Endothelial cell of umbilical vein (primary cell): ENCODE data around the gene CCDC81. TPM values are rescaled to one million over a fixed set of nuclear protein-coding genes. Genes with fewer than 3 reads are reported as not detected.

Experiments
- BruUV-seq: library from RNA; stranded (reverse); fragments of 400-500 nt; replicated peaks from 2 replicates; lab custom pipeline; 2021; lab: Mats Ljungman, UMichigan
- CTCF ChIA-PET: fragments of 300-600, 350-600 bp; sonication (Branson Sonifier 250); formaldehyde crosslinking; loops from one replicate; lab custom pipeline; 2021; ENCODE audit warnings: antibody characterized with exemption, inconsistent platforms; lab: Charles Lee
- POLR2A ChIA-PET: fragments of 300-600, 350-600 bp; sonication (Branson Sonifier 250); formaldehyde crosslinking; loops from one replicate; lab custom pipeline; 2021; ENCODE audit warnings: antibody characterized with exemption, inconsistent platforms; lab: Charles Lee
- DNase-seq: peaks from one replicate; pipeline ENCODE4 v3.0.0-alpha.2; 2011; ENCODE audit warnings: low read depth, low spot score
- FAIRE-seq: peaks from 2 replicates; lab custom pipeline; 2011; peaks lifted over from hg19 to GRCh38; lab: Jason Lieb, UNC
- H2AFZ ChIP-seq: 2 replicates; pipeline ENCODE4 v1.6.0; 2012; ENCODE audit warnings: low read depth, low read length, control low read depth, inconsistent platforms
- H3K27ac ChIP-seq: 2 replicates; pipeline ENCODE4 v1.5.1; 2011; ENCODE audit warnings: low read depth, mild to moderate bottlenecking, control low read depth, low read length, moderate library complexity; ENCODE audit not compliant: insufficient read depth
- H3K27me3 ChIP-seq, 2 experiments: 2 replicates each; pipeline versions ENCODE4 v1.6.0 to v1.6.1; 2011; ENCODE audit warnings: low read length in 2 of 2, mixed read lengths in 1 of 2; ENCODE audit not compliant: control insufficient read depth in 2 of 2, insufficient read depth in 2 of 2
- H3K36me3 ChIP-seq, 2 experiments: 2 replicates in 1 of 2; 3 replicates in 1 of 2; pipeline ENCODE4 v1.5.1; 2011; ENCODE audit warnings: low read length in 2 of 2, mild to moderate bottlenecking in 1 of 2, moderate library complexity in 1 of 2; ENCODE audit not compliant: control insufficient read depth in 2 of 2, insufficient read depth in 2 of 2; ENCODE audit errors: extremely low read depth in 1 of 2
- H3K4me1 ChIP-seq: 3 replicates; pipeline ENCODE4 v1.5.1; 2011; ENCODE audit warnings: mild to moderate bottlenecking, low read length; ENCODE audit not compliant: control insufficient read depth, insufficient read depth; ENCODE audit errors: extremely low read depth
- H3K4me2 ChIP-seq: 2 replicates; pipeline ENCODE4 v1.6.1; 2011; ENCODE audit warnings: low read length, control low read depth, mixed read lengths; ENCODE audit not compliant: insufficient read depth
- H3K4me3 ChIP-seq, 3 experiments: fragments of 200-600 bp in 1 of 3; sonication (generic), shearing (Covaris generic) in 1 of 3; replicated peaks in 1 of 3; 2 replicates each; pipeline ENCODE4 v1.5.1; 2011 to 2016; ENCODE audit warnings: control low read depth in 3 of 3, low read length in 3 of 3, mild to moderate bottlenecking in 2 of 3, inconsistent platforms in 1 of 3, low read depth in 1 of 3, moderate library complexity in 1 of 3; ENCODE audit not compliant: insufficient read depth in 1 of 3
- H3K79me2 ChIP-seq: 2 replicates; pipeline ENCODE4 v1.6.0; 2012; ENCODE audit warnings: low read length, inconsistent platforms; ENCODE audit not compliant: control insufficient read depth, insufficient read depth
- H3K9ac ChIP-seq: replicated peaks from 2 replicates; pipeline ENCODE3; 2011; ENCODE audit warnings: low read length, control low read depth; ENCODE audit not compliant: insufficient read depth; ENCODE audit errors: extremely low read depth
- H3K9me1 ChIP-seq: replicated peaks from 3 replicates; pipeline ENCODE4 v1.6.0; 2011; ENCODE audit warnings: mild to moderate bottlenecking, low read length; ENCODE audit not compliant: control insufficient read depth, insufficient read depth; ENCODE audit errors: extremely low read depth
- H3K9me3 ChIP-seq: replicated peaks from 2 replicates; pipeline ENCODE4 v1.5.1; 2012; ENCODE audit warnings: low read length, inconsistent platforms; ENCODE audit not compliant: control insufficient read depth, insufficient read depth
- H4K20me1 ChIP-seq: replicated peaks from 2 replicates; pipeline ENCODE3; 2011; ENCODE audit warnings: mild to moderate bottlenecking, low read length; ENCODE audit not compliant: control insufficient read depth, insufficient read depth; ENCODE audit errors: extremely low read depth
- EZH2 ChIP-seq: IDR thresholded peaks from 2 replicates; pipeline ENCODE4 v1.6.1; 2012; ENCODE audit warnings: borderline replicate concordance, low read depth, mild to moderate bottlenecking, moderate library complexity, low read length, inconsistent platforms; ENCODE audit not compliant: severe bottlenecking
- FOS ChIP-seq: IDR thresholded peaks from 2 replicates; pipeline ENCODE4 v1.6.1; 2011; ENCODE audit warnings: mild to moderate bottlenecking, low read length, moderate library complexity, borderline replicate concordance; ENCODE audit not compliant: insufficient read depth
- GATA2 ChIP-seq: IDR thresholded peaks from 2 replicates; pipeline ENCODE4 v1.7.0; 2011; ENCODE audit warnings: low read depth, mild to moderate bottlenecking, moderate library complexity, mixed read lengths, low read length; ENCODE audit not compliant: insufficient read length, insufficient read depth
- JUN ChIP-seq: IDR thresholded peaks from 2 replicates; pipeline ENCODE4 v1.6.1; 2011; ENCODE audit warnings: borderline replicate concordance, low read depth; ENCODE audit not compliant: insufficient read length, insufficient read depth
- MAX ChIP-seq: IDR thresholded peaks from 2 replicates; pipeline ENCODE4 v1.6.1; 2011; ENCODE audit not compliant: insufficient read depth, insufficient read length
- MYC ChIP-seq: IDR thresholded peaks from one replicate; pipeline ENCODE4 v1.6.1; 2011; ENCODE audit warnings: mild to moderate bottlenecking, low read depth, low read length
- POLR2A ChIP-seq: IDR thresholded peaks from 2 replicates; pipeline ENCODE4 v1.6.1; 2012; ENCODE audit warnings: low read depth, mild to moderate bottlenecking, control low read depth, low read length
- POLR2AphosphoS5 ChIP-seq: IDR thresholded peaks from 2 replicates; pipeline ENCODE4 v1.6.1; 2012; ENCODE audit warnings: low read depth, mild to moderate bottlenecking, control low read depth, low read length, moderate library complexity; ENCODE audit not compliant: insufficient read depth
- dilution Hi-C: fragments of 300-500 bp; cut with MboI; formaldehyde crosslinking; loops from one replicate; pipeline ENCODE4 v1.15.0; 2019; ENCODE audit warnings: low sequenced_read_pairs; ENCODE audit not compliant: extremely low pct_ligation_motif_present
- intact Hi-C: fragments of 100-400 bp; cut with micrococcal nuclease; formaldehyde crosslinking; loops from one replicate; pipeline ENCODE4 v1.10.0; 2022
- polyA plus RNA-seq, 4 experiments: library from polyadenylated mRNA; depleted of rRNA in 3 of 4; stranded (reverse) in 3 of 4; unstranded in 1 of 4; fragments of >200 nt; gene quantifications; 2 replicates each; pipeline versions ENCODE4 v1.2.1 to v1.2.3, GENCODE V29; 2011 to 2012; ENCODE audit warnings: missing spikeins in 1 of 4
- total RNA-seq: library from RNA; stranded (reverse); gene quantifications from 2 replicates; pipeline ENCODE4 v1.2.3, GENCODE V29; 2021
- TF ChIP-seq, protein P1 (sequence below), 2 donors: IDR thresholded peaks; 1 replicate in 1 of 2; 2 replicates in 1 of 2; pipeline ENCODE4 v1.5.1; 2011; ENCODE audit warnings: low read length in 2 of 2, mild to moderate bottlenecking in 2 of 2, moderate library complexity in 2 of 2, control low read depth in 1 of 2, inconsistent platforms in 1 of 2, low read depth in 1 of 2; ENCODE audit not compliant: insufficient read depth in 1 of 2; ENCODE audit errors: extremely low read depth in 1 of 2

Gene CCDC81
- total and polyA plus RNA-seq, 2 donors (not counting 3 experiments of a cell fraction or from before 2014, with no cell fraction given), result 0.57 to 1.1 TPM

DNA sequence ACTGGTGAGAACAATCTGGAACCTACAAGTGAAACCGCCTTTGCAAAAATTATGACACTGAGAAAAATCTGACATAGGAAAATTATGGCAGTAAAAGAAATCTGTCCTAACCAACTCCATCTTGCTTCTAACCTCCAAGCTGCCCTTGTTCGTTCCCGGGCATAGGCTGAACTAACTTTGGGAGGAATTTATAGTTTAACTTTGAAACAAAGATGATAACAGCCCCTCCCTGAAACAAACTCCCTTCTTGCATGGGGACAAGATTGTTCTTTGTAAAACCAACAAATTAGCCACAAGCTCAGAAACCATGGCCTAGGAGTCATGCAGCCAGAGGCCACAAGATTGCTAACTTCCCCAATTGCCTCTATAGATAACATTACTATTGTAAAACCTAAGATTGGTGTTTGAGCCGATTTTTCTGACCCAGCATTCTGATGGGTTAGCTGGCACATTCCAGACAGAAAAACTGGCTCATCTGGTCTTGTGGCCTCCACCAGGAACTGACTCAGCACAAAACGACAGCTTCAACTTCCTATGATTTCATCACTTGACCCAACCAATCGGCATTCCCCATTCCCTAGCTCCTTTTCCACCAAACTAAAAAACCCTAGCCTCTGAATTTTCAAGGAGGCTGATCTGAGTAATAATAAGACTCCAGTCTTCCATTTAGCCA, 3.6 kb upstream of the CCDC81 start:
- TSS peak; percentile 55 for BruUV-seq
- Histone ChIP-seq H4K20me1 (no peaks in the 10 kb centered on the region), H3K9me1 (no peaks in the 10 kb centered on the region), H2AFZ (peak overlapping the region; percentile 13), H3K4me3 (no peak overlapping the region), H3K36me3 (no peaks in the 10 kb centered on the region), H3K27ac (peak overlapping the region; percentile 18), H3K27me3 (no peaks in the 10 kb centered on the region), H3K9ac (no peak overlapping the region), H3K79me2 (no peaks in the 10 kb centered on the region), H3K9me3 (no peaks in the 10 kb centered on the region), H3K4me2 (no peak overlapping the region), H3K4me1 (peaks cover 20% of the 10 kb centered on the region)
- intact Hi-C loops (no loop called here), dilution Hi-C loops (no loop called here)
- ChIA-PET CTCF (interaction anchor here (0.7 to 3.7 kb wide), 4 partner anchors 9 to 48 kb away, joined by 3 to 30 read pairs (median 5); no protein-coding TSS in a partner anchor), POLR2A (no interaction called here)
- TF ChIP-seq GATA2 (peak; percentile 42), POLR2AphosphoS5 (peak; percentile 43), FOS (peak; percentile 59), MYC (no peak), POLR2A (no peak), MAX (no peak), EZH2 (no peak), JUN (peak; percentile 60)
- TF ChIP-seq, protein P1, sequence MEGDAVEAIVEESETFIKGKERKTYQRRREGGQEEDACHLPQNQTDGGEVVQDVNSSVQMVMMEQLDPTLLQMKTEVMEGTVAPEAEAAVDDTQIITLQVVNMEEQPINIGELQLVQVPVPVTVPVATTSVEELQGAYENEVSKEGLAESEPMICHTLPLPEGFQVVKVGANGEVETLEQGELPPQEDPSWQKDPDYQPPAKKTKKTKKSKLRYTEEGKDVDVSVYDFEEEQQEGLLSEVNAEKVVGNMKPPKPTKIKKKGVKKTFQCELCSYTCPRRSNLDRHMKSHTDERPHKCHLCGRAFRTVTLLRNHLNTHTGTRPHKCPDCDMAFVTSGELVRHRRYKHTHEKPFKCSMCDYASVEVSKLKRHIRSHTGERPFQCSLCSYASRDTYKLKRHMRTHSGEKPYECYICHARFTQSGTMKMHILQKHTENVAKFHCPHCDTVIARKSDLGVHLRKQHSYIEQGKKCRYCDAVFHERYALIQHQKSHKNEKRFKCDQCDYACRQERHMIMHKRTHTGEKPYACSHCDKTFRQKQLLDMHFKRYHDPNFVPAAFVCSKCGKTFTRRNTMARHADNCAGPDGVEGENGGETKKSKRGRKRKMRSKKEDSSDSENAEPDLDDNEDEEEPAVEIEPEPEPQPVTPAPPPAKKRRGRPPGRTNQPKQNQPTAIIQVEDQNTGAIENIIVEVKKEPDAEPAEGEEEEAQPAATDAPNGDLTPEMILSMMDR (IDR thresholded peaks at IDR 0.05; ENCODE audit: extremely low read depth in 1 of 2, insufficient read depth in 1 of 2, low read depth in 1 of 2, low read length in 2 of 2), result no peak
- peak; percentile 67 for DNase-seq
- FAIRE-seq, result no peak
